Heart left ventricle (tissue), 16 donors: ENCODE measurements around the gene PLCXD1. TPM values are rescaled to one million over a fixed set of nuclear protein-coding genes. Genes with fewer than 3 reads are reported as not detected.
A peak's percentile ranks its signal among the peaks of the same experiment; 100 is the strongest.

Source experiments
- ATAC-seq, 4 donors: fragments of 200-7000 bp; cut with Tn5 transposase; one replicate each; pipeline ENCODE4 v1.9.1; 2020 to 2022; ENCODE audit warnings: moderate library complexity in 4 of 4, mild to moderate bottlenecking in 3 of 4, moderate number of reproducible peaks in 1 of 4
- DNase-seq, 5 donors: peaks; one replicate each; pipeline ENCODE4 v3.0.0-alpha.2; 2020
- H3K27ac ChIP-seq, 12 donors: fragments of 200-600 bp; sonication (generic) in 4 of 12; one replicate each; pipeline versions ENCODE4 v1.5.0 to v1.8.0; 2016 to 2022; ENCODE audit warnings: mild to moderate bottlenecking in 2 of 12
- H3K27me3 ChIP-seq, 9 donors: fragments of 200-600 bp; sonication (generic) in 2 of 9; one replicate each; pipeline versions ENCODE4 v1.5.1 to v1.8.0; 2016 to 2022; ENCODE audit warnings: mild to moderate bottlenecking in 3 of 9
- H3K36me3 ChIP-seq, 9 donors: fragments of 200-600 bp; sonication (generic) in 2 of 9; one replicate each; pipeline versions ENCODE4 v1.5.0 to v1.8.0; 2018 to 2022; ENCODE audit warnings: mild to moderate bottlenecking in 2 of 9
- H3K4me1 ChIP-seq, 12 donors: fragments of 200-600 bp; sonication (generic) in 4 of 12; one replicate each; pipeline versions ENCODE4 v1.5.0 to v1.8.0; 2016 to 2022; ENCODE audit warnings: mild to moderate bottlenecking in 3 of 12
- H3K4me3 ChIP-seq, 12 donors: fragments of 200-600 bp; sonication (generic) in 4 of 12; one replicate each; pipeline versions ENCODE4 v1.5.0 to v1.8.0; 2017 to 2022; ENCODE audit warnings: mild to moderate bottlenecking in 9 of 12, moderate library complexity in 4 of 12
- H3K9me3 ChIP-seq, 12 donors: fragments of 200-600 bp; sonication (generic) in 4 of 12; one replicate each; pipeline versions ENCODE4 v1.5.0 to v1.8.0; 2016 to 2022; ENCODE audit warnings: mild to moderate bottlenecking in 1 of 12
- POLR2A ChIP-seq, 2 donors: fragments of 450-650 bp; IDR thresholded peaks; one replicate each; pipeline ENCODE4 v1.6.1; 2017; ENCODE audit warnings: antibody characterized with exemption in 2 of 2, mild to moderate bottlenecking in 2 of 2, moderate library complexity in 2 of 2
- WGBS, 4 donors: extraction: QIAGEN DNeasy Blood & Tissue Kit in 2 of 4; methylation state at CpG; one replicate each; pipeline versions ENCODE4 v1.1.5 to v1.1.7; 2013 to 2018; 5-methylcytosine and 5-hydroxymethylcytosine counted together
- intact Hi-C, 10 donors: fragments of 100-400 bp; cut with DNase I; formaldehyde crosslinking; loops; one replicate each; pipeline versions ENCODE4 v1.11.1 to v1.14.2; 2022
- polyA plus RNA-seq, 2 donors: library from polyadenylated mRNA; stranded (reverse); fragments of 200-250 nt; gene quantifications; one replicate each; pipeline ENCODE4 v1.2.3, GENCODE V29; 2013
- total RNA-seq, 9 donors: library from RNA; depleted of rRNA in 2 of 9; stranded (reverse); fragments of >200 nt in 2 of 9; fragmentation: NEBNext Ultra II Directional in 3 of 9; extraction: Animal tissue kit (Norgen Biotek cat#: 25700) in 3 of 9; gene quantifications; one replicate each; pipeline versions ENCODE4 v1.1.0 to v1.2.4, GENCODE V29; 2016 to 2023
- TF ChIP-seq, protein P1 (sequence below), 12 donors: fragments of 200-600 bp; sonication (generic) in 4 of 12; IDR thresholded peaks; one replicate each; pipeline versions ENCODE4 v1.5.0 to v1.8.0; 2018 to 2022; ENCODE audit warnings: antibody characterized with exemption in 12 of 12, mild to moderate bottlenecking in 5 of 12
- donor health status: ischemic (EF 13 %, LVEDD 7.1; RV severe dilation, severe dysfunction).
- donor health status: healthy with polysubstance abuse.
- donor health status: DM: no; HTN: yes; CAD: no.
- donor health status: DM: no; HTN: no; CAD: no.
- donor health status: ischemic (EF 25% LVEDD 6.9; RV normal size, moderate dysfunction).
- donor health status: ischemic (EF 25% LVEDD 5.7; RV mildly dilated, moderate dysfunction).
- donor health status: healthy.
- donor health status: DM: yes; HTN: yes; CAD: no.
- donor health status: ischemic (EF 35%, LVEDD 5.7; RV mildly dilated, moderate dysfunction).
- donor health status: nonischemic (EF 11% LVEDD 7.7; RV severe dilation, severe dysfunction).
- donor health status: DM: yes; HTN: yes; CAD: no.
- donor health status: PGD.
- donor health status: ischemic (EF 29% LVEDD 5.4; RV normal size, mild dysfunction).
- donor health status: nonischemic (EF 23%, LVEDD 6.1; RV moderate dilation, normal function).

PLCXD1 gene
- total and polyA plus RNA-seq, 11 donors, result 0.81 to 27.0 (median 3.0) TPM

DNA sequence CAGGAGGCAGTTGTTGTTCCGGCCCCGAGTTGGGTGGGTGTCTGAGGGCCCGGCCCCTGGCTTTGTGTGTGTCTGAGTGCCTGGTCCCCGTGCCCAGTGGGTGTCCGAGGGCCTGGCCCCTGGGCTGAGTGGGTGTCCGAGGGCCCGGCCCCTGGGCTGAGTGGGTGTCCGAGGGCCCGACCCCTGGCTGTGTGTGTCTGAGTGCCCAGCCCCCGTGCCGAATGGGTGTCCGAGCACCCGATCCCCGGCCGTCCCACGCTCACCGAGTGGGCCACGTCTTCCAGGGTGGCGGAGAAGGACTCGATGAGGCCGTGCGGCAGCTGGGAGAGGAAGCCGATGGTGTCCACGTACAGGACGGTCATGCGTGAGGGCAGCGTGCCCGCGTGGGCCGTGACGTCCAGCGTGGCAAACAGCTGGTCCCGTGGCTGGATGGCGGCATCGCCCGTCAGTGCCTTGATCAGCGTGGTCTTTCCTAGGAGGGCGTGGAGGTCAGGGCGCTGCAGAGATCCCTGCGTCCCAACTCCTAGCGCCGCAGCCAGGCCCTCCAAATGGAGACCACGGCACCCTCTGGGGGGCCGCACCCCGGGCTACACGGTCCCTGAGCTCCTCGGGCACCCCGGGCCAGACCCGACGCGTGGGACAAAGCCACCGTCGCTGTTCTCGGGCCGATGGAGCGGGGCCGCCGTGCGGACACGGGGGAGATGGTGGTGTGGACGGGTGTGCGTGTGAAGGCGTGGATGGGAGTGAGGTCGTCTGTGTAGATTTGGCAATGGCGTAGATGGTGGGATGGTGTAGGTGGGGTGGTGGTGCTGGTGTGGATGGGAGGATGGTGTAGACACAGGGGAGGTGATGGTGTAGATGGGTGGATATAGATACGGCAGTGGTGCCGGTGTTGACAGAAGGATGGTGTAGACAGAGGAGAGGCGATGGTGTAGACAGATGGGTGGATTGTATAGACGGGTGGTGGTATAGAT is 30.3 kb downstream of the PLCXD1 start:
- Histone ChIP-seq H3K36me3 (peaks cover 0 to 79% (median 77%) of the 10 kb centered on the region in 9 donors), H3K27ac (no peak overlapping the region), H3K9me3 (no peaks in the 10 kb centered on the region), H3K4me3 (no peak overlapping the region), H3K27me3 (no peaks in the 10 kb centered on the region), H3K4me1 (peaks cover 0 to 3% (median 0%) of the 10 kb centered on the region in 12 donors)
- WGBS, 4 donors, result 94 to 98% (median 96%) methylated on average over 40 to 69 of the region's 69 CpGs
- DNase-seq (peak in 4 of 5 donors; percentile 15 to 56 (median 19)), ATAC-seq (peak in 1 of 4 donors; percentile 5)
- intact Hi-C loops, result no loop called here
- TF ChIP-seq POLR2A (IDR thresholded peaks at IDR 0.05), result no peak
- TF ChIP-seq, protein P1, sequence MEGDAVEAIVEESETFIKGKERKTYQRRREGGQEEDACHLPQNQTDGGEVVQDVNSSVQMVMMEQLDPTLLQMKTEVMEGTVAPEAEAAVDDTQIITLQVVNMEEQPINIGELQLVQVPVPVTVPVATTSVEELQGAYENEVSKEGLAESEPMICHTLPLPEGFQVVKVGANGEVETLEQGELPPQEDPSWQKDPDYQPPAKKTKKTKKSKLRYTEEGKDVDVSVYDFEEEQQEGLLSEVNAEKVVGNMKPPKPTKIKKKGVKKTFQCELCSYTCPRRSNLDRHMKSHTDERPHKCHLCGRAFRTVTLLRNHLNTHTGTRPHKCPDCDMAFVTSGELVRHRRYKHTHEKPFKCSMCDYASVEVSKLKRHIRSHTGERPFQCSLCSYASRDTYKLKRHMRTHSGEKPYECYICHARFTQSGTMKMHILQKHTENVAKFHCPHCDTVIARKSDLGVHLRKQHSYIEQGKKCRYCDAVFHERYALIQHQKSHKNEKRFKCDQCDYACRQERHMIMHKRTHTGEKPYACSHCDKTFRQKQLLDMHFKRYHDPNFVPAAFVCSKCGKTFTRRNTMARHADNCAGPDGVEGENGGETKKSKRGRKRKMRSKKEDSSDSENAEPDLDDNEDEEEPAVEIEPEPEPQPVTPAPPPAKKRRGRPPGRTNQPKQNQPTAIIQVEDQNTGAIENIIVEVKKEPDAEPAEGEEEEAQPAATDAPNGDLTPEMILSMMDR (IDR thresholded peaks at IDR 0.05), result no peak

DNA sequence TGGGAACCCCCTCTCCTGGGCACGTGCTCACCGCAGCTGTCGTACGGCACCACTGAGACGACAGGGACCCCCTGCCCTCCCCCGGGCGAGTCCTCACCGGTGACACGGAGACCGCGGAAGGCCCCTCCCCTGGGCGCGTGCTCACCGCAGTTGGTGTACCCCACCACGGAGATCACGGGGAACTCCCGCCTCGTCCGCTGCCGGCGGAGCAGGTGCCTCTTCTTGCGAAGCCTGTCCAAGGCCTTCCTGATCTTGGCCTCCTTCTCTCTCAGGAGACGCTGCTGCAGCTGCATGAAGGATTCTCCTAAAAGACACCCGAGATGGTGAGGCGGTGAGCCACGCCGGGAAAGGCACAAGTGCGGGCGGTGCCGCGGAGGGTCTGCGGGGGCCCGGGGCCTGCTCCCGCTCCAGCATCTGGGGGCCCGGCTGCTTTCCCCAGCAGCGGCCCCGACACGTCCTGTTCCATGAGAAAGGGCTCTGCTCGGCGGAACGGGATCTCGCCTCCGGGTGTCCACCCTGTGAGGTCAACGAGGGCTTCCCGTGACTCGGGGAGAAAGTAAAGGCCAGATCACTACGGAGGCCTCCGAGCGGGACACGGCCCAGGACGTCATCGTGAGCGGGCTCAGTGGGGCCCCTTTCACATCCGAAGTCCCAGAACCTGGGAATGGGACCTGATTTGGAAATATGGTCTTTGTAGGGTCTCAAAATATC is 31.6 kb downstream of the PLCXD1 start:
- no peaks in the 10 kb centered on the region for H3K27me3 ChIP-seq
- peaks cover 0 to 73% (median 66%) of the 10 kb centered on the region in 9 donors for H3K36me3 ChIP-seq
- DNase-seq (peak in 4 of 5 donors; percentile 15 to 55 (median 21)), ATAC-seq (no peak)
- TF ChIP-seq, protein P1 (IDR thresholded peaks at IDR 0.05), result no peak
- TF ChIP-seq POLR2A (IDR thresholded peaks at IDR 0.05), result no peak
- no peak overlapping the region for H3K4me3 ChIP-seq
- H3K27ac ChIP-seq, result no peak overlapping the region
- intact Hi-C loops, result no loop called here
- H3K9me3 ChIP-seq, result no peaks in the 10 kb centered on the region
- peaks cover 0 to 7% (median 0%) of the 10 kb centered on the region in 12 donors for H3K4me1 ChIP-seq
- WGBS, 4 donors, result 89 to 96% (median 94%) methylated on average over 45 to 54 of the region's 54 CpGs

DNA sequence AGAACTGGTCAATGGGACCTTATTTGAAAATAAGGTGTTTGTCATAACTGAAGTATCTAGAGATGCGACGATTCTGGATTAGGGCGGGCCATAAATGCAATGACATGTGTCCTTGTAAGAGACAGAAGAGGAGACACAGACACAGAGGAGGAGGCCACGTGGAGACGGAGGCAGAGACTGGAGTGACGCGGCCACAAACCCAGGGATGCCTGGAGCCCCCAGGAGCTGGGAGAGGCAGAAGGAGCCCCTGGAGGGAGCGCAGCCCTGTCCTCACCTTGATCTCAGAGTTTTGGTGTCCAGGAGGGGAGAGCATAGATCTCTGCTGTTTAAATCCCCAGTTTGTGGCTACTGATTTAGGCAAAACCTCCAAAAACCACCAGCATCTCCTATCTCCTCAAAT is 32.4 kb downstream of the PLCXD1 start:
- ATAC-seq (no peak), DNase-seq (peak in 3 of 5 donors; percentile 3 to 19 (median 11))
- 85 to 97% (median 94%) methylated on average over 8 of the region's 8 CpGs for WGBS, 4 donors
- intact Hi-C loops, result no loop called here
- Histone ChIP-seq H3K4me1 (peaks cover 0 to 9% (median 0%) of the 10 kb centered on the region in 12 donors), H3K27ac (no peak overlapping the region), H3K36me3 (peaks cover 0 to 65% (median 58%) of the 10 kb centered on the region in 9 donors), H3K9me3 (no peaks in the 10 kb centered on the region), H3K27me3 (no peaks in the 10 kb centered on the region), H3K4me3 (no peak overlapping the region)
- TF ChIP-seq POLR2A (IDR thresholded peaks at IDR 0.05), result no peak
- TF ChIP-seq, protein P1 (IDR thresholded peaks at IDR 0.05), result no peak

DNA sequence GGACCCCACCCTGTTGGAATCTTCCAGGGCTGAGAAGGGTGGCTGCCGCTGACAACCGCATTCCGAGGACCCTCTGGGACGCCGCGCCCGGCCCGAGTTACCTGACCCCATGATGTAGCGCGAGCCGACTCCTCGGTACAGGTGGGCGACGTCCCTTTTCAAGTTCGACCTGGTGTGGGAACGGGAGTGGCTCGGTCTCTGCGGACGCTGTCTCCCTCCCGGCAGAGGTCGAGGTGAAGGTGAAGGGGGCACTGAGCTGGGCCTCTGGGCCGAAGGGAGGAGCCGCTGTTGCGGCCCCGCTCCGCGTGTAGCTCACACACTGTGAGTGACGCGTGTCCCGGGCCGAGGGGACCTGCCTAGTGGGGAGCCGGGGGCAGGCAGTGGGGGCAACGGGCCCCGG is 32.9 kb downstream of the PLCXD1 start:
- Histone ChIP-seq H3K4me3 (no peak overlapping the region), H3K9me3 (no peaks in the 10 kb centered on the region), H3K36me3 (peaks cover 0 to 61% (median 53%) of the 10 kb centered on the region in 9 donors), H3K4me1 (peaks cover 0 to 9% (median 0%) of the 10 kb centered on the region in 12 donors), H3K27ac (no peak overlapping the region), H3K27me3 (no peaks in the 10 kb centered on the region)
- ATAC-seq (no peak), DNase-seq (peak in 4 of 5 donors; percentile 11 to 64 (median 20))
- TF ChIP-seq, protein P1 (IDR thresholded peaks at IDR 0.05), result no peak
- no peak for TF ChIP-seq POLR2A (IDR thresholded peaks at IDR 0.05)
- intact Hi-C loops, result no loop called here
- WGBS, 4 donors, result 97 to 98% (median 97%) methylated on average over 32 to 34 of the region's 34 CpGs
